ENCODE measurements around the gene DIS3L2.

GRCh38 chr2:232026910-232027309 is 65.4 kb downstream of the DIS3L2 start:
- TF ChIP-seq EZH2phosphoT487 (IDR thresholded peaks at IDR 0.05; ENCODE audit: insufficient read depth, low read depth) (no peak), EZH2 (IDR thresholded peaks at IDR 0.05; ENCODE audit: insufficient read depth, poor library complexity, severe bottlenecking) (no peak)
